NCI-H2081 (cell line): ENCODE measurements around the gene PRMT1.
"Not testable (repeated sequence)": the region's sequence is repeated elsewhere in the genome, so short reads cannot be mapped to it uniquely, and the experiment has no call there.

ENCODE experiments used
- DNase-seq, 2 experiments: peaks; one replicate each; lab custom pipeline; 2025; lab: John Stamatoyannopoulos, UW

The PRMT1 gene

GRCh38 chr19:49719420-49719819 lies 42.3 kb downstream of the PRMT1 start:
- not testable (repeated sequence) for DNase-seq

DNA sequence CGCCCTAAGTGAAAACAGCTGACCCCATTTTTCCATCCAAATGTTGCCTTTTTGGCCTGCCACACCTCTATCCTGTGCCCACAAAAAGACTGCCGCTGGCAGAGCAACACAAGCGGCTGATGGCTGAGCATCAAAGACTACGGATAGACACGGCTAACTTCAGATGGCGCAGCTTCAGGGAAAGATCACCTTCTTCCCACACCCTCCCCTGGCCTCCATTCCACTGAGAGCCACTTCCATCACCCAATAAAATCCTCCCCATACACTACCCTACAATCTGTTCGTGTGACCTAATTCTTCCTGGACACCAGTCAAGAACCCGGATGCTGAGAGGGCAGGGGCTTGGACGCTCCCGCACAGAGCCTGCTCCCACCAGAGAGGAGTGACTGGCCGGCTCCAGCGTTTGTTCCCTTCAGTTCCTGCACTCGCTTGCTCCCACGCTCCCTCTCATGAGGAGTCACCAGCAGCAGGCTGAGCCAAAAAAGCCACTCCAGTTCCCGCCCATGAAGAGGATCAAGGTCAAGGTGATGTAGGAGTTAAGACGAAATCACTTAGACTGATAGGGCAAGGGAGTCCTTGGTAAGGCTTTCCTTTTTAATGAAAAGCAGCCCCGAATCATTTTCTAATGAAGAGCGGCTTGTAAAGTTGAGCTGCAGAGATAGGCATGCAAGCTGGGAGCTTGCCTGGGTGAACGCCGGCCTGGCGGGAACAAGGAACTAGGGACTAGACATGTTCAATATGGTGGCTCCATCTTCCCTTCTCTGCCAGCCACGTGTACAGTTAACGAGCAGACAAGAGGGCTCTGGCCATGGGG lies 50.4 kb downstream of the PRMT1 start:
- DNase-seq: no peak

GRCh38 chr19:49730166-49730565 lies 53.1 kb downstream of the PRMT1 start:
- DNase-seq: no peak
